ENCODE results near the gene WDPCP. TPM values are rescaled to one million over a fixed set of nuclear protein-coding genes. Genes with fewer than 3 reads are reported as not detected.

WDPCP gene
- total RNA-seq, 2 experiments from 2014 or later = 14.8 to 29.3 TPM

- TF ChIP-seq CTCF (conservative IDR thresholded peaks at IDR 0.05; ENCODE audit: low read length) (no peak), EZH2phosphoT487 (IDR thresholded peaks at IDR 0.05; ENCODE audit: borderline replicate concordance, low read depth, low read length) (no peak)
- H3K9me2 ChIP-seq (ENCODE audit: insufficient read depth, low read length) = no peaks in the 10 kb centered on the region
- H3K27ac ChIP-seq (ENCODE audit: low read depth, low read length, poor library complexity, severe bottlenecking) = no peak overlapping the region
- no peaks in the 10 kb centered on the region for H3K79me2 ChIP-seq (ENCODE audit: insufficient read depth, low read depth, low read length)
- no peak overlapping the region for H2AFZ ChIP-seq (ENCODE audit: low read length)
- DNase-seq (ENCODE audit: low spot score) = no peak
- no peaks in the 10 kb centered on the region for H3K9me3 ChIP-seq (ENCODE audit: low read length)
- CTCF ChIA-PET (ENCODE audit: unreplicated experiment) = interaction anchor here (1.1 kb wide), 1 partner anchor 12 kb away, joined by 4 read pairs; no protein-coding TSS in a partner anchor
- no peak overlapping the region for H3K4me3 ChIP-seq (ENCODE audit: low read depth, low read length, poor library complexity, severe bottlenecking)
- H4K20me1 ChIP-seq (ENCODE audit: insufficient read depth, low read length) = no peaks in the 10 kb centered on the region
- H3K36me3 ChIP-seq (ENCODE audit: insufficient read depth, low read length) = no peaks in the 10 kb centered on the region
- intact Hi-C loops (cut with micrococcal nuclease; ENCODE audit: unreplicated experiment) = no loop called here
- POLR2A ChIA-PET = no interaction called here
- no peak overlapping the region for H3K4me2 ChIP-seq (ENCODE audit: low read length)
- H3K4me1 ChIP-seq (ENCODE audit: insufficient read depth, low read length, poor library complexity, severe bottlenecking) = no peaks in the 10 kb centered on the region
- BruUV-seq (replicated peaks) = no TSS peak
Observed at GRCh38 chr2:63436488-63436887, 151.8 kb downstream of the WDPCP start.

GRCh38 chr2:63435070-63435469, 153.2 kb downstream of the WDPCP start:
- intact Hi-C loops (cut with micrococcal nuclease; ENCODE audit: unreplicated experiment) = no loop called here
- POLR2A ChIA-PET = interaction anchor here (0.6 kb wide), 1 partner anchor 1133 kb away, joined by 3 read pairs; no protein-coding TSS in a partner anchor
- BruUV-seq (replicated peaks) = no TSS peak

More at GRCh38 chr2:63435070-63435469, 153.2 kb downstream of the WDPCP start:
- no peak overlapping the region for H3K27ac ChIP-seq (ENCODE audit: low read depth, low read length, poor library complexity, severe bottlenecking)
- H4K20me1 ChIP-seq (ENCODE audit: insufficient read depth, low read length) = no peaks in the 10 kb centered on the region
- CTCF ChIA-PET (ENCODE audit: unreplicated experiment) = no interaction called here
- H3K79me2 ChIP-seq (ENCODE audit: insufficient read depth, low read depth, low read length) = no peaks in the 10 kb centered on the region
- no peak overlapping the region for H2AFZ ChIP-seq (ENCODE audit: low read length)
- no peak overlapping the region for H3K4me2 ChIP-seq (ENCODE audit: low read length)
- H3K36me3 ChIP-seq (ENCODE audit: insufficient read depth, low read length) = no peaks in the 10 kb centered on the region
- TF ChIP-seq CTCF (conservative IDR thresholded peaks at IDR 0.05; ENCODE audit: low read length) = no peak
- TF ChIP-seq EZH2phosphoT487 (IDR thresholded peaks at IDR 0.05; ENCODE audit: borderline replicate concordance, low read depth, low read length) = no peak
- no peak for DNase-seq (ENCODE audit: low spot score)
- H3K4me1 ChIP-seq (ENCODE audit: insufficient read depth, low read length, poor library complexity, severe bottlenecking) = no peaks in the 10 kb centered on the region
- no peaks in the 10 kb centered on the region for H3K9me2 ChIP-seq (ENCODE audit: insufficient read depth, low read length)
- no peaks in the 10 kb centered on the region for H3K9me3 ChIP-seq (ENCODE audit: low read length)
- no peak overlapping the region for H3K4me3 ChIP-seq (ENCODE audit: low read depth, low read length, poor library complexity, severe bottlenecking)

All from OCI-LY7 (cell line).